ENCODE measurements around the gene RERE. TPM values are rescaled to one million over a fixed set of nuclear protein-coding genes. Genes with fewer than 3 reads are reported as not detected.

The RERE gene
- total RNA-seq, 1 donor from 2014 or later: 64.6 TPM

DNA sequence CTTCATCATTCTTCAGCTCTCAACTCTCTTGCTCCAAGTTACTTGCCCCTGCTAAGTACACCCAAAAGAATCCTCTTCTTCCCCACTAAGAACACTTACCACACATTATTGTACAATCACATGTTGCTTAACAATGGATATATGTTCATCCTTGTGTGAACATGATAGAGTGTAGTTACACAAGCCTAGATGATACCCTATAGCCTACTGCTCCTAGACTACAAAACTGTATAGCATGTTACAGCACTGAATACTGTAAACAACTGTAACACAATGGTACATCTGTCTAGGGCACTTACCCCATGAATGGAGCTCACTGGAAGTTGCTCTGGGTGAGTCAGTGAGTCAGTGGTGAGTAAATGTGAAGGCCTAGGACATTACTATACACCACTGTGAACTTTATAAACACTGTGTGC, 77.4 kb downstream of the RERE start:
- Histone ChIP-seq H3K9me3 (no peaks in the 10 kb centered on the region), H3K36me3 (no peaks in the 10 kb centered on the region), H3K4me3 (no peak overlapping the region), H3K27ac (no peak overlapping the region), H3K4me1 (peaks cover 0 to 4% of the 10 kb centered on the region in 2 donors), H3K27me3 (no peaks in the 10 kb centered on the region)
- intact Hi-C loops (cut with DNase I): no loop called here
- TF ChIP-seq, protein P1, sequence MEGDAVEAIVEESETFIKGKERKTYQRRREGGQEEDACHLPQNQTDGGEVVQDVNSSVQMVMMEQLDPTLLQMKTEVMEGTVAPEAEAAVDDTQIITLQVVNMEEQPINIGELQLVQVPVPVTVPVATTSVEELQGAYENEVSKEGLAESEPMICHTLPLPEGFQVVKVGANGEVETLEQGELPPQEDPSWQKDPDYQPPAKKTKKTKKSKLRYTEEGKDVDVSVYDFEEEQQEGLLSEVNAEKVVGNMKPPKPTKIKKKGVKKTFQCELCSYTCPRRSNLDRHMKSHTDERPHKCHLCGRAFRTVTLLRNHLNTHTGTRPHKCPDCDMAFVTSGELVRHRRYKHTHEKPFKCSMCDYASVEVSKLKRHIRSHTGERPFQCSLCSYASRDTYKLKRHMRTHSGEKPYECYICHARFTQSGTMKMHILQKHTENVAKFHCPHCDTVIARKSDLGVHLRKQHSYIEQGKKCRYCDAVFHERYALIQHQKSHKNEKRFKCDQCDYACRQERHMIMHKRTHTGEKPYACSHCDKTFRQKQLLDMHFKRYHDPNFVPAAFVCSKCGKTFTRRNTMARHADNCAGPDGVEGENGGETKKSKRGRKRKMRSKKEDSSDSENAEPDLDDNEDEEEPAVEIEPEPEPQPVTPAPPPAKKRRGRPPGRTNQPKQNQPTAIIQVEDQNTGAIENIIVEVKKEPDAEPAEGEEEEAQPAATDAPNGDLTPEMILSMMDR (IDR thresholded peaks at IDR 0.05): no peak
- no peak for DNase-seq (ENCODE audit: low spot score in 2 of 2)

DNA sequence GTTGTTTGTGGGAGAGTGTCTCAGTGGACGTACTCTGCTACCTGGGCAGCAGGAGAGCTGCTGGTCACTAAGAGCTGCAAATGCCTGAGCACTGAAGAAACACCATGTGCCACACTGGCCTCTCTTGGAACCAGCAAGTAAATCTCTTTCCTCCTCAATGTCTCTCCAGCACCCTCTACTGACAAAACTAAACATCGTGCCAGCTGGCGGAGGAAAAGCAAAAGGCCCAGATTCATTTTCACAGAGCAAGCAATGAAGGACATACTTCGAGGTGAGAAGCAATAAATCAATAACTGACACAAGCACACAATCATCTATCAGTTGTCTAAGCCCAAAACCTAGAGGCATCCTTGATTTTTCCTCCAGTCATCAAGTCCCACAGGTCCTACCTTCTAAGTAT, 78.1 kb downstream of the RERE start:
- no peak overlapping the region for H3K27ac ChIP-seq
- no peaks in the 10 kb centered on the region for H3K27me3 ChIP-seq
- H3K9me3 ChIP-seq: no peaks in the 10 kb centered on the region
- H3K4me3 ChIP-seq: no peak overlapping the region
- no peak for DNase-seq (ENCODE audit: low spot score in 2 of 2)
- TF ChIP-seq, protein P1 (IDR thresholded peaks at IDR 0.05): no peak
- intact Hi-C loops (cut with DNase I): no loop called here
- no peaks in the 10 kb centered on the region for H3K36me3 ChIP-seq
- peaks cover 0 to 4% of the 10 kb centered on the region in 2 donors for H3K4me1 ChIP-seq

DNA sequence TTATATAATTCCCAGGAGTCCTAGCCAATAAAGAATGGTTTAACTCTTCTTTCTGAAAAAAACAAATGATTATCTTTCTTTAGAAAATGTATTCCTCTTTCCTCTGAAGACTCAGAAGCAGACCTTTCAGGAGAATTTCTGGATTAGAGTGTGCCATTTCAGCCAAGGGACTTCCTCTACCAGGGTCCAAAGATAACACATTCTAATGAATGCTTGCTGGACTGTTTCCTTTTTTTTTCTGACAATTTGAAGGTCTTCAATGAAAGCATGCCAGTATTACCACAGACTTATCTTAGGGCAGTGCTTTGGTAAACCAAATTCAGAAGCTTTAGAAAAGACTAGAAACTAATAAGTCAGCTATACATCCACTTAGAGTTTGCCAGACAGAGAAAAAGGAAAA, 80.5 kb downstream of the RERE start:
- Histone ChIP-seq H3K36me3 (no peaks in the 10 kb centered on the region), H3K4me1 (peaks cover 0 to 4% of the 10 kb centered on the region in 2 donors), H3K27ac (peak overlapping the region; percentile 1 to 13), H3K4me3 (no peak overlapping the region), H3K27me3 (no peaks in the 10 kb centered on the region), H3K9me3 (no peaks in the 10 kb centered on the region)
- TF ChIP-seq, protein P1 (IDR thresholded peaks at IDR 0.05): no peak
- intact Hi-C loops (cut with DNase I): no loop called here
- no peak for DNase-seq (ENCODE audit: low spot score in 2 of 2)

DNA sequence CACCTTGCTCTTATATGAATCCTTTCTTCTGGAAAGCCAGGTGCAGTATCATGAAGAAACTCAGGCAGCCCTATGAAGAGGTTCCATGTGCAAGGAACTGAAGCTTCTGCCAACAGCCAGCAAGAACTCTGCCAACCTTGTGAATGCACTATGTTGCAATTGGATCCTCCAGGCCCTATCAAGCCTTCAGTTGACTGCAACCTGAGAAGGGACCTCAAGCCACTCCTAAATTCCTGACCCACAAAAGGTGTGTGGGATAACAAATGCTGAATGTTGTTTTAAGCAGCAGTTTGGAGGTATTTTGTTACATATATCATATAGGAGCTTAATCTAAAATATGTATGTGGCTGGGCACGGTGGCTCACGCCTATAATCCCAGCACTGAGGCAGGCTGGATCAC, 84.0 kb downstream of the RERE start:
- Histone ChIP-seq H3K27ac (no peak overlapping the region), H3K36me3 (no peaks in the 10 kb centered on the region), H3K27me3 (no peaks in the 10 kb centered on the region), H3K4me1 (peaks cover 0 to 4% of the 10 kb centered on the region in 2 donors), H3K9me3 (no peaks in the 10 kb centered on the region), H3K4me3 (no peak overlapping the region)
- TF ChIP-seq, protein P1 (IDR thresholded peaks at IDR 0.05): no peak
- intact Hi-C loops (cut with DNase I): no loop called here
- DNase-seq (ENCODE audit: low spot score in 2 of 2): no peak

DNA sequence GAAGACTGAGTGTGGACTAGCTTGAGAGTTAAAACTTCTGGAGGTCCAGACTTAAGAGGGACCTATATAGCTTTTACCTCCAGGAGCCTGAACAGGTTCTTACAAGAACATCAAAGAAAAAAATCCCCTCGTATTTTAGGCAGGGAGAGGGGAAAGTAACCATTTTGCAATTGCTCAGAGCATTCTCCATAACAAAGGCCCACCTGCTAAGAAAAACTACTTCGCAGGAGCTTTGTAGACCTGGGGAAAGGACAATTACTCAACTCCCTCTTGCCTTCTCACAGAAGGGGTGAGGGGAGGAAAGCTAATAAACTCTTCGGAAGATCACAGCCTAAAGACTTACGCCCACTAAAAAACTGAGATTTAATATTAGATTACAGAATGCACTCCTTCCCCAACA, 86.3 kb downstream of the RERE start:
- TF ChIP-seq, protein P1 (IDR thresholded peaks at IDR 0.05): no peak
- intact Hi-C loops (cut with DNase I): no loop called here
- Histone ChIP-seq H3K36me3 (no peaks in the 10 kb centered on the region), H3K4me1 (no peaks in the 10 kb centered on the region), H3K9me3 (no peaks in the 10 kb centered on the region), H3K27ac (no peak overlapping the region), H3K27me3 (no peaks in the 10 kb centered on the region), H3K4me3 (no peak overlapping the region)
- DNase-seq (ENCODE audit: low spot score in 2 of 2): no peak

DNA sequence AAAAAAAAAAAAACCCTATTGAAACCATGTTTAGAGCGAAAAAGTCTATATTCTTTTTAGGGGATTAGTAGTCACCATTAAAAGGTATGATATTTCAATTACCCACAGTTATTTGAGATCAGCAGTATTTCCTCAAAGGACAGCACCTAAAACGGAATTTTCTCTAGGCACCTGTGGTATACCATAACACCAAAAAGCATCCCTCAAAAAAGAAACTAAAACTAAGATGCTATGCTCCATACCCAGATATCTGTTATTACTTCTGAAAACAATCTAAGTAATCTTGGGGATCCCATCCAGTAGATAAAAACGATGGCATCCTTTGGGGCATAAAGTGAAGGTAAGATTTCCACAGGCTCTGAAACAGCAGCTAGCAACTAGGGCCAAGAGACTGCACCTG, 89.0 kb downstream of the RERE start:
- Histone ChIP-seq H3K27me3 (no peaks in the 10 kb centered on the region), H3K27ac (no peak overlapping the region), H3K4me1 (no peaks in the 10 kb centered on the region), H3K4me3 (no peak overlapping the region), H3K36me3 (no peaks in the 10 kb centered on the region), H3K9me3 (no peaks in the 10 kb centered on the region)
- DNase-seq (ENCODE audit: low spot score in 2 of 2): no peak
- intact Hi-C loops (cut with DNase I): loop anchor here (5.0 kb wide), 1 partner anchor 56 kb away; no protein-coding TSS in a partner anchor
- TF ChIP-seq, protein P1 (IDR thresholded peaks at IDR 0.05): no peak
